ENCODE measurements around the gene ECSCR. TPM values are rescaled to one million over a fixed set of nuclear protein-coding genes. Genes with fewer than 3 reads are reported as not detected.

The ECSCR gene
- total and polyA plus RNA-seq, 2 donors (not counting 1 experiment from before 2014, with no cell fraction given) = not detected

- Mint-ChIP-seq H3K27ac (no peak overlapping the region), H3K4me1 (peaks cover 15% of the 10 kb centered on the region), H3K27me3 (no peaks in the 10 kb centered on the region), H3K9me3 (ENCODE audit: insufficient read depth) (no peaks in the 10 kb centered on the region), H3K4me3 (no peak overlapping the region)
- no peaks in the 10 kb centered on the region for H3K27me3 ChIP-seq (replicated peaks in 1 of 4; ENCODE audit: control extremely low read depth in 1 of 4, control insufficient read depth in 3 of 4, insufficient read depth in 4 of 4, low read length in 3 of 4)
- no peak overlapping the region for H3K27ac ChIP-seq (ENCODE audit: low read length in 2 of 2)
- H3K36me3 ChIP-seq (replicated peaks in 1 of 2; ENCODE audit: control extremely low read depth in 1 of 2, control insufficient read depth in 1 of 2, extremely low read depth in 1 of 2, insufficient read depth in 2 of 2, low read length in 1 of 2) = no peaks in the 10 kb centered on the region
- TF ChIP-seq EZH2 (IDR thresholded peaks at IDR 0.05; ENCODE audit: borderline replicate concordance, insufficient read depth, low read depth, low read length, poor library complexity, severe bottlenecking) (no peak), CTCF (IDR thresholded peaks at IDR 0.05) (no peak)
- intact Hi-C loops (cut with micrococcal nuclease) = no loop called here
- no peak overlapping the region for H3K9ac ChIP-seq (ENCODE audit: low read length)
- peak overlapping the region; percentile 31 for H3K4me2 ChIP-seq (replicated peaks; ENCODE audit: low read depth, low read length, poor library complexity, severe bottlenecking)
- H3K4me3 ChIP-seq (ENCODE audit: control extremely low read depth in 1 of 5, extremely low read depth in 1 of 5, insufficient read depth in 1 of 5, low read depth in 2 of 5, low read length in 4 of 5) = no peak overlapping the region
- POLR2A ChIA-PET = no interaction called here
- H3K4me1 ChIP-seq (ENCODE audit: control insufficient read depth in 2 of 2, insufficient read depth in 2 of 2, low read length in 2 of 2) = peaks cover 10 to 15% of the 10 kb centered on the region in 2 donors
- H3K9me3 ChIP-seq (ENCODE audit: control extremely low read depth in 1 of 3, control insufficient read depth in 2 of 3, insufficient read depth in 1 of 3, low read length in 2 of 3) = no peaks in the 10 kb centered on the region
- ATAC-seq (ENCODE audit: low read depth) (peak; percentile 31), DNase-seq (no peak)
- no peak overlapping the region for H2AFZ ChIP-seq (ENCODE audit: insufficient read depth, low read depth, low read length, poor library complexity, severe bottlenecking)
- CTCF ChIA-PET = no interaction called here
- WGBS (ENCODE audit: insufficient coverage) = 52% methylated on average over 3 of the region's 3 CpGs
- H4K20me1 ChIP-seq (ENCODE audit: control insufficient read depth, insufficient read depth, low read length, poor library complexity, severe bottlenecking) = no peaks in the 10 kb centered on the region
- no peaks in the 10 kb centered on the region for H3K79me2 ChIP-seq (ENCODE audit: control insufficient read depth, insufficient read depth, low read length)
Measured at GRCh38 chr5:139453683-139454567, 8.6 kb downstream of the ECSCR start.

All from B cell (primary cell).